ENCODE measurements around the gene GPBP1. TPM values are rescaled to one million over a fixed set of nuclear protein-coding genes. Genes with fewer than 3 reads are reported as not detected.

Gene GPBP1
- total and polyA plus RNA-seq, 2 donors (not counting 3 experiments of a cell fraction or from before 2014, with no cell fraction given): 11.7 to 57.4 TPM

DNA sequence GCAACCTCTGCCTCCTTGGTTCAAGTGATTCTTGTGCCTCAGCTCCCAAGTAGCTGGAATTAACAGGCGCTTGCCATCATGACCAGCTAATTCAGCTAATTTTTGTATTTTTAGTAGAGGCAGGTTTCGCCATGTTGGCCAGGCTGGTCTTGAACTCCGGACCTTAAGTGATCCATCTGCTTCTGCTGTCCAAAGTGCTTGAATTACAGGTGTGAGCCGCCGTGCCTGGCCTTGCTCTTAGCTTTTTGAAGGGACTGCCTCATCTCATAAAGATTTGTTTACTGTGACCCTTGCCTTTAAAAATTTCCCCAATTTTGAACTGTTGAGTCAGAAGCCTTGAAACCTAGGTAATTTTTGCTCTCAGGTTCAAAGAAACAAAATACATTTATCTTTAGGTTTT is 17.3 kb downstream of the GPBP1 start:
- ChIA-PET CTCF (interaction anchor here (1.6 to 1.9 kb wide), 2 partner anchors 28 to 291 kb away, joined by 4 to 6 read pairs; no protein-coding TSS in a partner anchor), POLR2A (no interaction called here)
- Histone ChIP-seq H3K9me3 (replicated peaks; ENCODE audit: control insufficient read depth, insufficient read depth, low read length) (no peaks in the 10 kb centered on the region), H3K4me1 (ENCODE audit: control insufficient read depth, extremely low read depth, insufficient read depth, low read length) (no peaks in the 10 kb centered on the region), H3K9ac (replicated peaks; ENCODE audit: extremely low read depth, insufficient read depth, low read length) (no peak overlapping the region), H3K4me2 (ENCODE audit: insufficient read depth, low read length) (no peak overlapping the region), H3K4me3 (replicated peaks in 1 of 3; ENCODE audit: insufficient read depth in 1 of 3, low read depth in 1 of 3, low read length in 3 of 3) (no peak overlapping the region), H3K27ac (ENCODE audit: insufficient read depth, low read depth, low read length) (no peak overlapping the region), H4K20me1 (replicated peaks; ENCODE audit: control insufficient read depth, extremely low read depth, insufficient read depth, low read length) (peaks cover 4% of the 10 kb centered on the region), H3K79me2 (ENCODE audit: control insufficient read depth, insufficient read depth, low read length) (peaks cover 99% of the 10 kb centered on the region), H3K36me3 (ENCODE audit: control insufficient read depth in 2 of 2, extremely low read depth in 1 of 2, insufficient read depth in 2 of 2, low read length in 2 of 2) (no peaks in the 10 kb centered on the region), H2AFZ (ENCODE audit: low read depth, low read length) (no peak overlapping the region), H3K27me3 (ENCODE audit: control insufficient read depth in 2 of 2, insufficient read depth in 2 of 2, low read length in 2 of 2) (no peaks in the 10 kb centered on the region), H3K9me1 (replicated peaks; ENCODE audit: control insufficient read depth, extremely low read depth, insufficient read depth, low read length) (no peaks in the 10 kb centered on the region)
- no peak for FAIRE-seq
- BruUV-seq (replicated peaks): no TSS peak
- dilution Hi-C loops (cut with MboI; ENCODE audit: extremely low pct_ligation_motif_present, low sequenced_read_pairs) (no loop called here), intact Hi-C loops (cut with micrococcal nuclease) (no loop called here)
- DNase-seq (ENCODE audit: low read depth, low spot score): no peak
- TF ChIP-seq, protein P1, sequence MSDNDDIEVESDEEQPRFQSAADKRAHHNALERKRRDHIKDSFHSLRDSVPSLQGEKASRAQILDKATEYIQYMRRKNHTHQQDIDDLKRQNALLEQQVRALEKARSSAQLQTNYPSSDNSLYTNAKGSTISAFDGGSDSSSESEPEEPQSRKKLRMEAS (IDR thresholded peaks at IDR 0.05; ENCODE audit: insufficient read depth, insufficient read length): no peak
- no peak for TF ChIP-seq GATA2 (IDR thresholded peaks at IDR 0.05; ENCODE audit: insufficient read depth, insufficient read length, low read depth, low read length)
- no peak for TF ChIP-seq MYC (IDR thresholded peaks at IDR 0.05; ENCODE audit: low read depth, low read length)
- TF ChIP-seq EZH2 (IDR thresholded peaks at IDR 0.05; ENCODE audit: borderline replicate concordance, low read depth, low read length, severe bottlenecking): no peak
- no peak for TF ChIP-seq FOS (IDR thresholded peaks at IDR 0.05; ENCODE audit: borderline replicate concordance, insufficient read depth, low read length)
- TF ChIP-seq JUN (IDR thresholded peaks at IDR 0.05; ENCODE audit: borderline replicate concordance, insufficient read depth, insufficient read length, low read depth): no peak
- TF ChIP-seq POLR2A (IDR thresholded peaks at IDR 0.05; ENCODE audit: low read depth, low read length): no peak
- TF ChIP-seq POLR2AphosphoS5 (IDR thresholded peaks at IDR 0.05; ENCODE audit: insufficient read depth, low read depth, low read length): no peak
- TF ChIP-seq, protein P2, sequence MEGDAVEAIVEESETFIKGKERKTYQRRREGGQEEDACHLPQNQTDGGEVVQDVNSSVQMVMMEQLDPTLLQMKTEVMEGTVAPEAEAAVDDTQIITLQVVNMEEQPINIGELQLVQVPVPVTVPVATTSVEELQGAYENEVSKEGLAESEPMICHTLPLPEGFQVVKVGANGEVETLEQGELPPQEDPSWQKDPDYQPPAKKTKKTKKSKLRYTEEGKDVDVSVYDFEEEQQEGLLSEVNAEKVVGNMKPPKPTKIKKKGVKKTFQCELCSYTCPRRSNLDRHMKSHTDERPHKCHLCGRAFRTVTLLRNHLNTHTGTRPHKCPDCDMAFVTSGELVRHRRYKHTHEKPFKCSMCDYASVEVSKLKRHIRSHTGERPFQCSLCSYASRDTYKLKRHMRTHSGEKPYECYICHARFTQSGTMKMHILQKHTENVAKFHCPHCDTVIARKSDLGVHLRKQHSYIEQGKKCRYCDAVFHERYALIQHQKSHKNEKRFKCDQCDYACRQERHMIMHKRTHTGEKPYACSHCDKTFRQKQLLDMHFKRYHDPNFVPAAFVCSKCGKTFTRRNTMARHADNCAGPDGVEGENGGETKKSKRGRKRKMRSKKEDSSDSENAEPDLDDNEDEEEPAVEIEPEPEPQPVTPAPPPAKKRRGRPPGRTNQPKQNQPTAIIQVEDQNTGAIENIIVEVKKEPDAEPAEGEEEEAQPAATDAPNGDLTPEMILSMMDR (IDR thresholded peaks at IDR 0.05; ENCODE audit: extremely low read depth in 1 of 2, insufficient read depth in 1 of 2, low read depth in 1 of 2, low read length in 2 of 2): no peak
